ENCODE measurements around the gene CCR7. TPM values are rescaled to one million over a fixed set of nuclear protein-coding genes. Genes with fewer than 3 reads are reported as not detected.

Gene CCR7
- total RNA-seq, 1 donor from 2014 or later = 166 TPM

DNA sequence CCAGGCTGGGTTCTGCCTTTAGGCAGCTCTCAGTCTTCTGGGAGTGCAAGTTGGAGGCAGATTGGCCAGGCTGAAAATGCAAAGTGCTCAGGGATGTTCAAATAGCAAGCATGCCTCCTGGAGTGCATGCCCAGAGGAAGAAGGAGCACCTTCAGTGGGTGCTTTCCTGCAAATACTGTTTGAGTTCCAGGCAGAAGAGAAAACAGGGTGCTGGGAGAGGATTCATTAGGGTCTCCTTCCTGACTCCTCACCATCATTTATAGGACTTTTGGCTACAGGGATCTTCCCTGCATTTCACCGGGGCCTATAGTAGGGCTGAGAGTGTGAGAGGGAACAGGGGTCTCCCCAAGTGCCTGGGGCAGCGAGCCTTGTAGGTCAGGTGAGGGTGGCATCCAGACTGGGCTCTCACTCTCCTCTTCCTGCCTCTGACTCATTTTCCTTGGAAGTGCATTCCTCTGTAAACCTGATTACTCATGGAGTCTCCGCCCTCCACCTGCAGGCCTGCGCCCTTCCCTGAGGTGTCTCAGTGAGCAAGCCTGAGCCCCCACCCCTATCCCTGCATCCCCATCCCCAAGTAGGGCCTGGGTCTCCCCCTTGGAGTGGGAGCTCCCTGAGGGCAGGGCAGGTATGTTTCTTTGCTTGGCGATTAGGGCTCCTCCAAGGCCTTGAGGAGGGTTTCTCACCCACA is 46.7 kb downstream of the CCR7 start:
- peaks cover 40% of the 10 kb centered on the region for H3K36me3 Mint-ChIP-seq (ENCODE audit: low read depth)
- no peaks in the 10 kb centered on the region for H3K27me3 Mint-ChIP-seq (ENCODE audit: insufficient read depth)
- no peak for DNase-seq (ENCODE audit: low spot score)
- intact Hi-C loops (cut with micrococcal nuclease) = no loop called here
- H3K9me3 Mint-ChIP-seq = peaks cover 4% of the 10 kb centered on the region
- H3K4me1 Mint-ChIP-seq (ENCODE audit: low read depth) = peaks cover 97% of the 10 kb centered on the region
- H3K27ac Mint-ChIP-seq = peak overlapping the region; percentile 80
- peak overlapping the region; percentile 80 for H3K4me3 Mint-ChIP-seq

DNA sequence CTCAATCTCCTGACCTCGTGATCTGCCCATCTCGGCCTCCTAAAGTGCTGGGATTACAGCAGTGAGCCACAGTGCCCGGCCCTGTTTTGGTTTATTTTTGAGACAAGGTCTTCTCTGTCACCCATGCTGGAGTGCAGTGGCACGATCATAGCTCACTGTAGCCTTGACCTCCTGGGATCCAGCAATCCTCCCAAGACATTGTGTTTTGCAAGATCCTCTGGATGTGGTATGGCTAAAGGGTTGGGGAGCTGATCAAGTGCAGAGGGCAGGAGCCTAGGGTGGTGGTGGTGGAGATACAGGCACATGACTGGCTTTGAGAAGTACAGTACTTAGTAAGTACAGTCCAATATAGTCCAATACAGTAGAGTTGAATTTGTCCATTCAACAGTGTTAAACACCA is 47.3 kb downstream of the CCR7 start:
- Mint-ChIP-seq H3K4me3 (peak overlapping the region; percentile 80), H3K9me3 (no peaks in the 10 kb centered on the region), H3K4me1 (ENCODE audit: low read depth) (peaks cover 91% of the 10 kb centered on the region), H3K27ac (peak overlapping the region; percentile 70), H3K36me3 (ENCODE audit: low read depth) (peaks cover 34% of the 10 kb centered on the region), H3K27me3 (ENCODE audit: insufficient read depth) (no peaks in the 10 kb centered on the region)
- intact Hi-C loops (cut with micrococcal nuclease) = no loop called here
- no peak for DNase-seq (ENCODE audit: low spot score)

DNA sequence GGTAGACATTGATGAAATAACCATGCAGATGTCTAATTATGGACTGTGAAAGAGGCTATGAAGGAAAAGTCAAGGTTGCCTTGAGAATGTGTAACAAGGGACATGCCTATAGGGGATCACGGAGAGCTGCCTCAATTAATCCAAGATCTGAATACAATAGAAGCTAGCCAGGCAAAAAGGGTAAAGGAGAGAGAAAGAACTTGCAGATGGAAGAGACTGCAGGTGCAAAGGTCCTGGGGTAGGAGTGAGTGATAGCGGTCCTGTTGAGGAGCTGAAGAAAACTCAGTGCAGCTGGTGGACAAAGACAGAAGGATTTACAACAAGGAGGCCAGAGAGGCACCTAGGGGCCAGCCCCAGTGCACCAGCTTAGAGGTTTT is 48.0 kb downstream of the CCR7 start:
- Mint-ChIP-seq H3K9me3 (no peaks in the 10 kb centered on the region), H3K36me3 (ENCODE audit: low read depth) (peaks cover 27% of the 10 kb centered on the region), H3K4me3 (peak overlapping the region; percentile 84), H3K27ac (peak overlapping the region; percentile 97), H3K27me3 (ENCODE audit: insufficient read depth) (no peaks in the 10 kb centered on the region), H3K4me1 (ENCODE audit: low read depth) (peaks cover 84% of the 10 kb centered on the region)
- DNase-seq (ENCODE audit: low spot score) = no peak
- intact Hi-C loops (cut with micrococcal nuclease) = no loop called here

DNA sequence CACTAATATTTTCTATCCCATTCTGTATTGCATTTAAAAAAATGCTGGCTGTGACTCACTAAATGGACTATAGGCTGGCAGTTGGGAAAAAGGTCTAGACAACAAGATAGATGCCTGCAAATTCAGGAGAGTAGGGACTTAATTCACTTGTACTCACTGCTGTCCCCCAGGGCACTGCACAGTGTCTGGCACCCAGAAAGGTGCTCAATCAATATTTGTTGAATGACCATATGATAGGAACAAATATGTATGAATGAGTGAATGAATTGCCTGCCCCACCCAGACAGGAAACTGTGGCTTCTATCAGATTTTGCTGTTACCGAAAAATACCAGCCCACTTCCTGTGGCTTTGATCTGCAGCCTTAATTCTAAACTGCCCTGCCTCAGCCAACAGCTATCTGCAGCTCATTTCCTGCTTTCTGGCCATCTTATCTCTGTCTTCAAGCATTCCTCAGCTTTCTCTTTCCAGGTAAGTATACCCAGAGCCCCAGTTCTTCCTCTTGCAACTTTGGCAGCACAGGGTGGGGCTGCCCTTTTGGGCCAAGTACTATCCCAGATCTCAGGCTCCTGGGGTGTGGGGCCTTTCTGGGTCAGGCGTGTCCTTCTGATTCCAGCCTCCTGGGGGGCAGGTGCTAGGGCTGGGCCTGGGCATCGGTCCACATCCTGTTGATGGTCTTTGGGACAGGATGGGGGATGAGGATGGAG is 48.5 kb downstream of the CCR7 start:
- H3K27ac Mint-ChIP-seq = peak overlapping the region; percentile 97
- H3K4me3 Mint-ChIP-seq = peak overlapping the region; percentile 84
- intact Hi-C loops (cut with micrococcal nuclease) = loop anchor here (1.0 kb wide), 2 partner anchors 15 to 36 kb away; no protein-coding TSS in a partner anchor
- H3K36me3 Mint-ChIP-seq (ENCODE audit: low read depth) = peaks cover 22% of the 10 kb centered on the region
- no peaks in the 10 kb centered on the region for H3K9me3 Mint-ChIP-seq
- no peaks in the 10 kb centered on the region for H3K27me3 Mint-ChIP-seq (ENCODE audit: insufficient read depth)
- peaks cover 79% of the 10 kb centered on the region for H3K4me1 Mint-ChIP-seq (ENCODE audit: low read depth)
- peak; percentile 78 for DNase-seq (ENCODE audit: low spot score)

DNA sequence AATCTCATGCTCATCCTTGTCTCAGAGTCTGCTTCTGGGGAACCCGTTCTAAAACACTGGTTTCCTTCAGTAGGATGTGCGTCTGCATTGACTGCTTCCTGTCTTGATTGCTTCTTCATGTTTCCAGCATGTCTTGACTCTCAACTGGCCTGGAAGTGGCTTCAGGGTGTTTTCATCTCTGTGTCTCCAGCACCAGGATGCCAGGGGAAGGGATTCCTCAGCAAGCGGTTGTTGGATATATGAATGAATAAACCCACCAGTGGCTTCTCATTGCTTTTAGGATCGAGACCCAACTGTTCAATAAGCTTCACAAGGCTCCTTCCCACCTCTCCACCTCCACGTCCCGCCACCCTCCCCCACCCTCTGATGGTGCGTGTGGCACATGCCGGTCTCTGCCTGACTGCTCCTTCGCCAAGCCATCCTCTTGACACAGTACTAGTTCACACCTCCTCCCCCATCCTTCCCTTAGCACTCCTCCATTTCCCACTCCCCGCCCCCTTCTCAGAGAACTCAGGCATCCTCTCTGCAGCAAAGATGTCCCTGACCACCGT is 49.7 kb downstream of the CCR7 start:
- DNase-seq (ENCODE audit: low spot score) = peak; percentile 47
- Mint-ChIP-seq H3K27ac (peak overlapping the region; percentile 97), H3K36me3 (ENCODE audit: low read depth) (peaks cover 13% of the 10 kb centered on the region), H3K4me3 (peak overlapping the region; percentile 84), H3K27me3 (ENCODE audit: insufficient read depth) (no peaks in the 10 kb centered on the region), H3K4me1 (ENCODE audit: low read depth) (peaks cover 67% of the 10 kb centered on the region), H3K9me3 (no peaks in the 10 kb centered on the region)
- intact Hi-C loops (cut with micrococcal nuclease) = loop anchor here (1.0 kb wide), 2 partner anchors 16 to 35 kb away; no protein-coding TSS in a partner anchor

DNA sequence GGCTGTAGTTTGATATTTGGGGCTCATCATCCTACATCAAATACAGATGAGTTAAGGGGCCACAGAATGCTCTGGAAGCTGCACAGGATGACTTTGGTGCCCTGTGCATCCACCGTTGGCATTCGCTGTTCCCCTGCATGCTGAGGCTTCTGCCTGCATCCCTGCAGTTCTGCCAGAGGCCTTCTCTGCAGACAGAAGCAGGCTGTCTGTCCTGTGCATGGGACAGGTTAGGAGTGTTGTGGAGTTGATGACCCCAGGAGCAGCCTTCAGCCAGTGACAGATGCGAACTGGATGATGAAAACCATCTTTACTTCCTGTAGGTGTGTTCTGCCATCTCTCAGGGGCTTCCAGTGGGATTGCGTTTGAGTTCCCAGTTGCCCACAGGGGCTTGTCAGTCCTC is 50.3 kb downstream of the CCR7 start:
- peaks cover 13% of the 10 kb centered on the region for H3K36me3 Mint-ChIP-seq (ENCODE audit: low read depth)
- H3K4me1 Mint-ChIP-seq (ENCODE audit: low read depth) = peaks cover 62% of the 10 kb centered on the region
- peak overlapping the region; percentile 84 for H3K4me3 Mint-ChIP-seq
- peak overlapping the region; percentile 97 for H3K27ac Mint-ChIP-seq
- no peaks in the 10 kb centered on the region for H3K9me3 Mint-ChIP-seq
- no peaks in the 10 kb centered on the region for H3K27me3 Mint-ChIP-seq (ENCODE audit: insufficient read depth)
- DNase-seq (ENCODE audit: low spot score) = no peak
- intact Hi-C loops (cut with micrococcal nuclease) = no loop called here

DNA sequence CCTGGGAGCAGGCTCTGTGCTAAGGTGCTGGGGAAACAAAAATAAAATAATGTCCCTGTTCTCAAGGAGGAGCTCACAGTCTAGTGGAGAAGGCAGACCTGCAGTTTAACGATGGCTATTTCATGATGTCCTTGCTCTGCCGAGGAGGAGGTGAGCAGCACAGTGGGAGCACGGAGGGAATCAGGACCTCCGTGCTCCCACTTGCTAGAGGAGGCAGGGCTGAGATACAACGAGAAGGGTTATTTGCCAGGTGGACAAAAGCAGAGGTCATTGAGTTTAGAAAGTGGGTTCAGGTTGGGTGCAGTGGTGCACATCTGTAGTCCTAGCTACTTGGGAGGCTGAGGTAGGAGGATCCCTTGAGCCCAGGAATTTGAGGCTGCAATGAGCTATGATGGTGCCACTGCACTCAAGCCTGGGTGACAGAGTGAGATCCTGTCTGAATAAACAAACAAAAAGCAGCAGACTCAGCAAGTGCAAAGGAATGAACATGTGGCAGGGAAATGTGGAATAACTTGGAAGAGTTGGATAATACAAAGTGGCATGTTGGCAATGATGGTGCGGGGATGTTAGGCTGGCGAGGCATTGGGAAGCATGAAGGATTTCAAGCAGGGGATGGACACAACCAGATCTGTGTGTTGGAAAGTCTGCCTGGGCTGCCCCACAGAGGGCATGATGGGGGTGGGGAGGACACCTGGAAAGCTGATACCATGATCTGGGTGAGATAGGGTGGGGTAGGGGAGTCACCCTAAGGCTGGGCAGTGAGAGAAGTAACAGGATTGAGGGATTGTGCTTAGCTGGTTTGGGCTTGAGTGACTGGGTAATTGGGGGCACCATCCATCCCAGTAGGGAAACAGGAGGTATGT is 51.0 kb downstream of the CCR7 start:
- no peak for DNase-seq (ENCODE audit: low spot score)
- Mint-ChIP-seq H3K27me3 (ENCODE audit: insufficient read depth) (no peaks in the 10 kb centered on the region), H3K9me3 (no peaks in the 10 kb centered on the region), H3K36me3 (ENCODE audit: low read depth) (peaks cover 9% of the 10 kb centered on the region), H3K4me3 (peak overlapping the region; percentile 13), H3K27ac (peak overlapping the region; percentile 56), H3K4me1 (ENCODE audit: low read depth) (peaks cover 55% of the 10 kb centered on the region)
- intact Hi-C loops (cut with micrococcal nuclease) = no loop called here

DNA sequence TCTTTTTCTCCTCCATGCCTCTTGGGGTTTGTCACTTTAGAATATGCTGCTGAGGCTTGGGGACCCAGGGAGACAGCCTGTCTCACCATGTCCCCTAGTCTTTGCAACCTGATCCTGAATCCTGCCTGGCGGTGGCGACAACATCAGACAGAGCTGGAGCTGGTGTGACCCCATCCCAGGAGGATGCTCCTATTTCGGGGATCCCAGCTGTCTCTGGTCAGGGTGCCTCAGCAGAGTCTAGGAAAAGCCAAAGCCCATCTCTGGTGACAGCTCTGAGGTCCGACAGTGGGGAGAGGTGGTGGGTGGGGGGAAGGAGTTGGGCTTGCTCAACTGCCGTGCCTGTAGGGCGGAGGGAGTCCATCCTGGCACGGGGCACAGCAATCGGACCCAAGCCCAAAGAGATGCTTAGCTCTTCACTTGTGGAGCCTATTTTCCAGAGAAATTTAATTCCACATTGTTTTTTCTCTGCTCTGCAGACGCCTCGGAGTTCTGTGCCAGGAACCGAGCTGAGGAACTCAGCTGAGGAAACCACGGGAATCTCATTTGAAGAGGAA is 53.5 kb downstream of the CCR7 start:
- Mint-ChIP-seq H3K36me3 (ENCODE audit: low read depth) (peaks cover 2% of the 10 kb centered on the region), H3K27ac (no peak overlapping the region), H3K4me1 (ENCODE audit: low read depth) (peaks cover 33% of the 10 kb centered on the region), H3K9me3 (no peaks in the 10 kb centered on the region), H3K4me3 (no peak overlapping the region), H3K27me3 (ENCODE audit: insufficient read depth) (no peaks in the 10 kb centered on the region)
- intact Hi-C loops (cut with micrococcal nuclease) = no loop called here
- DNase-seq (ENCODE audit: low spot score) = no peak

DNA sequence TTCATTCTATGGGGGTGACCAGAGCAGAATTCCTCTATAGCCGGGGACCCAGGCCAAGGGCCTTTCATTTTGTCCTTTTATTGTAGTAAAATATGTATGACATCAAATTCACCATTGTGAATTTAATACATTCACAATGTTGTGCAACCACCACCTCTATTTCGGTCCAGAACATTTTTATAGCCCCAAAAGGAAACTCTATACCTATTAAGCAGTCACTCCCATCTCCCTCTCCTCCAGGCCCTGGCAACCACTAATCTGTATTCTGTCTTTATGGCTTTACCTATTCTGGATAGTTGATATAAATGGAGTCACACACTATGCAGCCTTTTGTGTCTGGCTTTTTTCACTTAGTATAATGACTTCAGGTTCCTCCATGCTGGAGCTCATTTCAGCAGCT is 54.1 kb downstream of the CCR7 start:
- Mint-ChIP-seq H3K9me3 (no peaks in the 10 kb centered on the region), H3K4me1 (ENCODE audit: low read depth) (peaks cover 33% of the 10 kb centered on the region), H3K27ac (no peak overlapping the region), H3K36me3 (ENCODE audit: low read depth) (peaks cover 3% of the 10 kb centered on the region), H3K27me3 (ENCODE audit: insufficient read depth) (no peaks in the 10 kb centered on the region), H3K4me3 (no peak overlapping the region)
- intact Hi-C loops (cut with micrococcal nuclease) = no loop called here
- no peak for DNase-seq (ENCODE audit: low spot score)

DNA sequence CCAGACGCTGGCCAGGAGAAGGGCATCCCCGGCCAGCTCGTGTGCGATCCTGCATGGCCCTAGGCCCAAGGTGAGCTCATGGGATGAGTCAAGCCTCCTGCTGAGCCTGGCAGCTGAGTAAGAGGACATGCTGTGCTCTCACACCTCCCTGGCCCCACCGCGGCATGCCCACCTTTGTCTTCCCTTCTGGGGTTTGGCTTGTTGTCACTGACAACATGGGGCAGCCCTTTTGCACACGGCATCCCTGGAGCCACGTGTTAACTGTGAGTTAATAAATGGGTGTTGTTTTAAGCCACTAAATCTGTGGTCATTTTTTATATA is 55.0 kb downstream of the CCR7 start:
- Mint-ChIP-seq H3K27ac (no peak overlapping the region), H3K9me3 (no peaks in the 10 kb centered on the region), H3K27me3 (ENCODE audit: insufficient read depth) (no peaks in the 10 kb centered on the region), H3K36me3 (ENCODE audit: low read depth) (peaks cover 5% of the 10 kb centered on the region), H3K4me1 (ENCODE audit: low read depth) (peaks cover 27% of the 10 kb centered on the region), H3K4me3 (no peak overlapping the region)
- intact Hi-C loops (cut with micrococcal nuclease) = no loop called here
- no peak for DNase-seq (ENCODE audit: low spot score)

DNA sequence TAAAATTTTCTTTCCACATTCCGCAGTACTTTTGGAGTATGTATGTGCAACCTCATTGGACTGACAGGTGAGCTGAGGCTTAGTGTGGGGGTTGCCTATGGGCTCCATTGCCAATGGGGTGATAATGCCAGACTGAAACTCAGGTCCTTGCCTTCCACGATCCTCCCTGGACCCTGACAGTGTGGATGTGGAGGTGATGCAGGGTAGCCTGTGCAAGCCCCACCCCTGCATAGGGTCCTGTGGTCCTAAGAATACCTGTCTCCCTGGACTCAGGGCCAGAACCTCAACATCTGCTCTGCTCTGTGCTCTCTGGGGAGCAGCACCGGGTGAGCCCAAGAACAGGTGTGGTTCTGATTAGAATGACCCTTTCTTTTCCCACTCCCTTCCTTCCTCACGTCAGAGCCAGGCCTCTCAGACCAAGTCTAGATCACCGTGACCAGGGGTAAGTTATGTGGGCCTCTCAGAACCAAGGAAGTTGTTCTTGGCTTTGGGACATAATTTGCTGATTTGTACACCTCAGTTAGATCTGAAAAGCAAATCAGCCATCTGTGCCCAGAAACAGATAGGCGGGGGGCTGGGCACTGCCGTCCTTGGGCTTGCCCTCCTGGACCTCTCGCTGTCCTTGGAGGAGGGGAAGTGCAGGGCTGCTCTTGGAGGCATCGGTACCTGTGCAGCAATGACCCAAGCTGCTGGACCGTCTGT is 55.5 kb downstream of the CCR7 start:
- Mint-ChIP-seq H3K4me3 (no peak overlapping the region), H3K27ac (no peak overlapping the region)
- no peak for DNase-seq (ENCODE audit: low spot score)

DNA sequence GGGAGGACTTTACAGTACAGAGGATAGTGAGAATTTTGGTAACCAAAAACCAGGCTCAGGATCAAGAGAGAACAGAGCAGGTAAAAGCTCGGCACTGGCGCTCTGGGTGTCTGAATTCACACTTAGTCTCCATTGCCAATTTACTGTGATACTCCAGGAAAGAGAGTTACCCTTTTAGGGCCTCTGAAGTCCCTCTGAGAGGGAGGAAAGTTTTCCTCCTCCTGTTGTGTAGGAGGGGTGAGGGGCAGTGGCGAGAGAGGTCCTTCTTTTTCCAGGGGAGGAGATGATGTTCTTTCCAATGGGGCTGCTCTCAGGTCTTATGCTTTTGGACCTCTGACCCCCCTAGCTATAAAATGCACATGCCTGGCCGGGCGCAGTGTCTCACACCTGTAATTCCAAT is 58.5 kb downstream of the CCR7 start:
- Mint-ChIP-seq H3K27ac (no peak overlapping the region), H3K4me1 (ENCODE audit: low read depth) (peaks cover 15% of the 10 kb centered on the region), H3K4me3 (no peak overlapping the region), H3K36me3 (ENCODE audit: low read depth) (peaks cover 5% of the 10 kb centered on the region), H3K27me3 (ENCODE audit: insufficient read depth) (no peaks in the 10 kb centered on the region), H3K9me3 (no peaks in the 10 kb centered on the region)
- DNase-seq (ENCODE audit: low spot score) = no peak
- intact Hi-C loops (cut with micrococcal nuclease) = no loop called here

More for the DNA sequence above, 55.5 kb downstream of the CCR7 start:
- Mint-ChIP-seq H3K9me3 (no peaks in the 10 kb centered on the region), H3K27me3 (ENCODE audit: insufficient read depth) (no peaks in the 10 kb centered on the region), H3K4me1 (ENCODE audit: low read depth) (peaks cover 22% of the 10 kb centered on the region), H3K36me3 (ENCODE audit: low read depth) (peaks cover 5% of the 10 kb centered on the region)
- intact Hi-C loops (cut with micrococcal nuclease) = no loop called here

Data from activated T-helper 1 cell treated with anti-CD3 and anti-CD28 coated beads, Interleukin-12 subunit alpha, Interleukin-12 subunit beta, Interleukin-2, Interleukin-4 antibody, amounts not matched to agents 30 ng/mL and 10 ng/mL and 1 ng/mL, durations not matched to agents 14 hours and 24 hours and 36 hours (primary cell).